HG03060 (cell line): ENCODE data around the gene PPP2R5A.
"Not testable (repeated sequence)": the region's sequence is repeated elsewhere in the genome, so short reads cannot be mapped to it uniquely, and the experiment has no call there.

ENCODE experiments used
- ATAC-seq: cut with Tn5 transposase; IDR thresholded peaks from one replicate; pipeline ENCODE4 v1.9.1; 2021; ENCODE audit warnings: low read depth, moderate number of reproducible peaks; ENCODE audit not compliant: unreplicated experiment

The PPP2R5A gene

DNA sequence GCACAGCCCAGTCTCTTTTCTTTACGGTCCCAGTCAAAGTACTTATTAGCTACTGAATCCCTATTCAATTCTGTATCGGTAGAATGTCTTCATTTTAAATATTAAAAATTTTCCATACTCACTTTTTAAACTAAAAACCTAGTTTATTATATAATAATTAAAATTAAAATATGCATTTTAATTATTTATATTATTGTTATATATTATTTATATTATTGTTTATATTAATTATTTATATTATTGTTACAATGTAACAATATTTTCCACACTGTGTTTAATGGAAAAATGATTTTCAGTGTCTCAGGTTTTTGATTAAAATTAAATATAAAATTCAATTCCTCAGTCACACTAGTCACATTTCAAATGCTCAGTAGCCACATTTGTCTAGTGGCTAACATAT, 18.2 kb upstream of the PPP2R5A start:
- no peak for ATAC-seq

DNA sequence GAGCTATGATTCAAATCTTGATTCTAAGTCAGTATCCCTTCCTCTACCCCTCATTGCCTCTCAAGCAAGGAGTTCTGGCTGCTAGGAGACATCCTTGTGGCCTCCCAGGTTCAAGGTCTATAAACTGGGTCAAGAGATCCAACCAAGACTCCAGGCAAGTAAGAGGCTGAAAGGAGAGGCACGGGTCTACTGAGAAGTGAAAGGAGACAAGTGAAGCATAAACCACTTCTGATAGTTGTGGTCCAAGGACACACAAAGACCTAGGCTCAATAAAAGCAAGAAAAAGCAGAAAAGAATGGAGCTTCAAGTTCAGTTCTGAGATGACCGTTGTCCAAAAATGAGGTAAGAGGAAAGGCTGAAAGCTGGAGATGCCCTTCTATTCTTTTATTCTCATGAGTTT, 17.8 kb upstream of the PPP2R5A start:
- ATAC-seq = no peak

DNA sequence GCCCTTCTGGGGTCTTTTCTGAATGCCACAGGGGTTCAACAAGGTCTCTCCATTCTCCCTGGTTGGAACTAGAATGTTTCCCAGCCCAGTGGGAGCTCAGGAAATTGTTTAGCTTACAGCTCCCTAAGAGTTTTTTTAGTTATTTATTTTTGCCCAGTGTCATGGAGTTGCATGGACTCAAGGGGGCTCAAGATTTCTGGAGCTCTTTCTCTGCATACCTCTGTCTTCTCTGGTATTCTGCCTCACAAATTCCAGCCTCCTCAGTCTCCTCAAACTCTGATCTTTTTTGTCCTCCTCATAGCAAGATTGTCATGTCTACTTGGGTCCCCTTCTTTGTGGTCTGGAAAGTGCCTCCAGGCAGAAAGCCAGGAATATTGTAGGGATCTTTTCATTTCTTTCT, 15.9 kb upstream of the PPP2R5A start:
- no peak for ATAC-seq

DNA sequence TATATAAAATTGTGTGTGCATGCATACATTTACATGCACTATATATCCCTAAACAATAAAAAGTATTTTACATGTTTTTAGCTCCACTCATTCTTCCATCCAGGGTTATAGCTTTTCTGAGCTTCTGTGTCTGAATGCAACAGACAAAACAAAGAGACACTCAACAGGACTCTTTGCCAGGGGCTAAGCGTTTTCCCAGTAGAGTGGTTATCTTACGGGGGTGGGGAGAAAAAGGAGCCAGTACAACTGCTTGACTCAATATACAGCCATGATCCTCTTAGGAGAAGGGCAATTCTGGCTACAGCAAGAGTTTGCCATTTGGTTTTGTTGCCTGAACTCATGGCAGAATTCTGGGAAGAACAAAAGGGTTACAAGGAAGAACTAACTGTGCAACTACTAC, 14.6 kb upstream of the PPP2R5A start:
- no peak for ATAC-seq

DNA sequence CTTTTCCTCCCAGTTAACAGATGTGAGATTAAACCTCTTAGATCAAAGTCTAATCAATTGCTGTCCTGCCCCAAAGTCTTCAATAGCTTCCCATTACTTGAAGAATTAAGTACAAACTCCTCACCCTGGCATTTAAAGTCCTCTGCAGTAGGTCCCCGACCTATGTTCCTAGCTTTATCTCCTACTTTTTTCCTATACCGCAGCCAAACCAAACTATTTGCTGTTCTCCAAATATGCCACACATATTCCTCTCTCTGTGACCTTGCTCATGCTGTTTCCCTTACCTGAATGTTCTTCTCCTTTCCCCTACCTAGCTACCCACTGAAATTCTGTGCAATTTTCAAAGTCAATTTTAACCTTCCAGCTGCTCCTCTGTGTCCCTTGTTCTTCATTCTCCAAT, 14.0 kb upstream of the PPP2R5A start:
- no peak for ATAC-seq

DNA sequence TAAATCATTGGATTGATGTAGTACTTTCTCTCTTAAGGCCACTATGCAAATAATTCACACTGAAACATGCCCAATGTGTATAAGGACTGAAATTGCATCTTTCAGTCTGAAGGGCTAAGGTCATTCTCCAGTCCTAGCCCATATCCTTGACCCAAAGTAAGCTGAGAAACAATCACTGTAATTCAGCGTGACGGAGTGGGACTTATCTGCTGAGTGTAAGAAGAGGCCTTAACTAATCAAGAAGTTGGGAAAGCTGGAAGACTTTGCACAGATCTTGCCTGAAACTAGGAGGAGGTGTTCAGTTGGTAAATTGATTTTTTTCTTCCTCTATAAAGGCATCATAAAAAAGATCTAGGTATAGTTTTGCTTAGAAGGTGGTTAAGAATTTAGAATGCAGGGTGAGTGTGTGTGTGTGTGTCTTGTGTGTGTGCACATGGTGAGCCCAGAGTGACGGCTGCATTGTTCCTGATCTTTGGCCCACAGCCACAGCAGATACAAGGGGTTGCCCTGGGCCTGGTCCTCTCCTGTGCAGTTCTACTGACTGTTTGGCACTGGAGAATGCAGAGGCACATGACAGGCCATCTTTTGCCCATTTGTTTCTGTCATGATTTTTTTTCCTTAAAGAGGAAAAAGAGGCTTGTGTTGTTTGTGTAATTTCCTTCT, 13.3 kb upstream of the PPP2R5A start:
- ATAC-seq = no peak

DNA sequence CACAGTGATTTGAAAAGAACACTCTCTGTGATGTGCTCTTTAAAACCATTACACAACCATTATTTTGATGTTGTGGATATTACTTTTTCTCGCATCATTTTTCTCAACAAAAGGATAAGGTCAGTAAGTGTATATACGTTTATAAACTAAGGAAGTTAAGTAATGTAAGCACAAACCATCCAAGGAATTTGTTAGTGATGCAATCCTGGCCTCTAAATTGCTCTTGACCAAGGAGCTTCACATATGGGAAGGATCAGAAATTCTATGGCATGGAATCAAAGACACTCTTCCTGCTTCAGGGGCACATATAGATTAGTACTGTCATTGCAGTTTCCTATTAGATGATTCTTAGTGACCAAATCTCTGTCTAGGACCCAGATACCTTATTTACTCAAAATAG, 3.6 kb upstream of the PPP2R5A start:
- no peak for ATAC-seq

DNA sequence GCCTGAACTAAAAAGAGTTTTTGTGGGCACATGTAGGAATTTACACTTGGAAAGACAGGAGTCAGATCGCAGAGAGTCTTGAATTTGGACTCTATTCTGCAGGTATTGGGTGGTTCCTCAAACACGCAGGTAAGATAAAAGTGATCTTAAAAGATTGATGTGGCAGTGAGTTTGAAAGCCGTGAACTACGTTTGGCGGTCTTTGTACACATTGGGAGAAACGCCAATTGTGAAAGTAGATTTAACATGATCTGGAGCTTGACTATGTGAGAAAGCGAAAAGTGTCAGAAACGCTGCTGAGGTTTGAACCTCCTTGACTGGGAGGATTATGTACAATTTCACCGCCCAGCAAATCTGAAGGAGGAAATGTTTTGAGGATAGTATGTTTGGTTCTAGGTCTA, 1.5 kb upstream of the PPP2R5A start:
- no peak for ATAC-seq

DNA sequence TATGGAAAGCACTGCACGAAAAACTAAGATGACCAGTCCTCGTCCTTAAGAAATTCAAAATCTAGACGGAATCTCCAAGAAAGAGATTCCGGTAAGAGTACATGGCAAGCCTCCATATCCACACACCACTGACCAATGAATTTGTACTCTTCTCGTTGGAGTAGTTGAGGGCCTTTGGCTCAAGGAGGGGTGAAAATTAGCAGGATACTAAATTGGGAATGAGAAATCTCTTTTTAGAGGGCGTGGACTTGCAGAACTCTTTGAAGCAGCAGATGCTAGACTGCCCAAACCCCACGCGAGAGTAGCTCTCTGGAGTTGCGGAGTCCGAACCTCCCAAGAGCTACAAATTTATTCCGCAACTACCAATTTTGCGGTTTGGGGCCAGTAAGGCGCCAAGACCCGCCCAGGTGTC, 872 bp upstream of the PPP2R5A start:
- ATAC-seq = no peak

DNA sequence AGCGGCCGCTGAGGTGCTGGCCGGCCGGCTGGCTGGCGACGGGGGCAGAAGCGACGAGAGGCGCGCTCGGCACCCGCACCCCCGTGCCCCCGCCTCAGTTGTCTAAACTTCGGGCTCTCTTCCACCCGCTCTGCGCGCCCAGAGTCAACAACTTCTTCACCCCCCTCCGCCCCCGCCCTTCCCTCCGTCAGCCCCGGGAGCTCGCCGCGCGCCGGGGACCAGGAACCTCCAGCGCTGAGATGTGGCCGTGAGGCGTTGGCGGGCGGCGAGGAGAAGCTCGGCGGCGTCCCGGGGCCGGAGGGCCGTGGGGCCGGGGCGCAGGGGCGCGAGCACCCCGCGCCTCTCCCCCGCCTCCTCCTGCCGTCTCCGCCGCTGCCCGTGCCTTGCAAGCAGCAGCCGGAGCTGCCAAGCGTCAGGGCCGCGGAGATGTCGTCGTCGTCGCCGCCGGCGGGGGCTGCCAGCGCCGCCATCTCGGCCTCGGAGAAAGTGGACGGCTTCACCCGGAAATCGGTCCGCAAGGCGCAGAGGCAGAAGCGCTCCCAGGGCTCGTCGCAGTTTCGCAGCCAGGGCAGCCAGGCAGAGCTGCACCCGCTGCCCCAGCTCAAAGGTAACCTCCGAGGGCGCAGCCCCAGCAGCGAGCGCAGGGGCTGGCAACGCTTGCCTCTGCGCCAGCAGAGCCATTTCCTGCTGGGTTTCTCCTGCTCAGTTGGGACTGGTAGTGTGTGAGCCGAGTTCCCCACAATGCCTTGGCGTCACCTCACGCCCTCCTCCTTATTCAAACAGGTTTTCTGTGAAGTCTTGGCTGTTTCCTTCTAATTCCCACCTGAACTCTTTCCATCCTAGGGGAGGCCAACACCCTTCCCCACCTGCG, 710 bp downstream of the PPP2R5A start:
- ATAC-seq = no peak

DNA sequence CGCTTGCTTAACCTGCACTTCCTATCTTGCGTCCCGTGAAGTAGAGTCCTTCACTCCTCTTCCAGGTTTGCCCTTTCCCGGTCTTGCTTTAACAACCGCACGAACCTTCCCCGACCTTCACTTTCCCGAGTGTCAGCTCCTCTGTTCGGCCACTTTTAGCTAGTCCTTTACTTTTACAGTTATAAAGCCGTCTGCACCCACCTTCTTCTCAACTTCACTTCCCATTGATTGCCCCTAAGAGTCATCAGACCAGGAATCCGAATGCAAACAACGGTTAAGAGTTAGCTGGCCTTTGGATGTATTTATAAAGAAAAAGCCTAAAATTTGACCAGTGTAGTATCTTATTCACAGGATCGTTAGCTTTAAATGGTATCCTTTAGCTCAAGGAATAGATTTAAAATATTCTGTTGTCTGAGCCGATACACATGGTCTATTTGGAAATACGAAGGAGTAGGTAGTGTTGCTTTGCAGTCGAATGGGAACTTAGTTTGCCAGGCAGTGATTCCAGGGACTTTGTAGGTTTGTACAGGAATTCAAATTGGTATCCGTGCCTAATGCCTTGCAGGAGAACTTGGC, 1.4 kb downstream of the PPP2R5A start:
- ATAC-seq = no peak

DNA sequence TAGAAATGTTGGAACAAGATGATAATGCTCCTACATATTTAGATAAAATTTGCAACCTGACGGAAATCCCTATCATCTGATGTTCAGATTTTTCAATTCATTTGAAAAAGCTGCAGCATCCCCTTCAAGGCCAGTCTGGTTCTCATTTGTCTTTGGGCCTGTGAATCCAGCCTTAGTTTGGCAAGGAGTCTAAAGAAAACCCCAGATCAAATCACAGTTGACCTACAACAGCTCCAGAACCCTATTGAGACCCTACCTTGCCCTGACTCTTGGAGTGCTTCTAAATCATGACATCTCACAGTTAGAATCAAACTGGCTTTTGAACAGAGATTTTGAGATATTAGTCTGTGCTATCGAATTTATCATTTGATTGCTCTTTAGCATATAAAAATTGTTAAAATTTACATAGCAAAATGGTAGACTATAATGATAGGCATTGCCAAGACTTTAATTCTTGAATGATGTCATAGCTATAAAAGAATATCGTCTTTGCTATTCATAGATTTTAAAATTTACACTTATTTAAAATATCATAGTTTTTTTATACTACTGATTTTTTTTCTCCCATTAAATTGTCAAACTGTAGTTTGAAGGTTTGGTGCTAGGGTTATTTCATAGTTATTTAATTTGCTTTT, 2.2 kb downstream of the PPP2R5A start:
- ATAC-seq = no peak

DNA sequence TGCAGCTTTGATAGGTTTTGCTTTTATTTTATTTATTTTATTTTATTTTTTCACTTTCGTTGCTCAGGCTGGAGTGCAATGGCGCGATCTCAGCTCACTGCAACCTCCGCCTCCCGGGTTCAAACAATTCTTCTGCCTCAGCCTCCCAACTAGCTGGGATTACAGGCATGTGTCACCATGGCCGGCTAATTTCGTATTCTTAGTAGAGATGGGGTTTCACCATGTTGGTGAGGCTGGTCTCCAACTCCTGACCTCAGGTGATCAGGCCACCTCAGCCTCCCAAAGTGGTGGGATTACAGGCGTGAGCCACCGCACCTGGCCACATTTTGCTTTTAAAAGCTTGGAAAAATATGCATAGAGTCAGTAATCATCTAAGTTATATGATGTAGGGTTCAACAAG, 2.8 kb downstream of the PPP2R5A start:
- not testable (repeated sequence) for ATAC-seq

DNA sequence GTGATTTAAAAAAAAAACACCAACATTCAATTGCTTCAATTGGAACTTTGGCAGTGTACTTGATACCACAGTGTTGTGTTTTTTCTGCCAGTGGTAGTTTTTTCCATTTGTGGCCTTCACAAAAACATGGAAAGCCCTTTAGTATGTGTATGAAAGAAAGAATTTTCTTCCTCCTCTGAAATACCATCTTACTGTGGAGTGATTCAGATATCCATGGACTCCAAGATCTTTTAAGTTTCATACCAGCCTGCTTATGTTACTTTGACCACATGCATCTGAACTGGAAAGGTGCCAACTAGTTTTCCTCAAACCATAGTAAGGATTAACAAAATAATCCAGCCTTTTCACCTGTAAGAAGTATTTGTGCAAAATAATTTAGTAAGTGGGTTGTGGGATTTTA, 3.4 kb downstream of the PPP2R5A start:
- ATAC-seq = no peak

DNA sequence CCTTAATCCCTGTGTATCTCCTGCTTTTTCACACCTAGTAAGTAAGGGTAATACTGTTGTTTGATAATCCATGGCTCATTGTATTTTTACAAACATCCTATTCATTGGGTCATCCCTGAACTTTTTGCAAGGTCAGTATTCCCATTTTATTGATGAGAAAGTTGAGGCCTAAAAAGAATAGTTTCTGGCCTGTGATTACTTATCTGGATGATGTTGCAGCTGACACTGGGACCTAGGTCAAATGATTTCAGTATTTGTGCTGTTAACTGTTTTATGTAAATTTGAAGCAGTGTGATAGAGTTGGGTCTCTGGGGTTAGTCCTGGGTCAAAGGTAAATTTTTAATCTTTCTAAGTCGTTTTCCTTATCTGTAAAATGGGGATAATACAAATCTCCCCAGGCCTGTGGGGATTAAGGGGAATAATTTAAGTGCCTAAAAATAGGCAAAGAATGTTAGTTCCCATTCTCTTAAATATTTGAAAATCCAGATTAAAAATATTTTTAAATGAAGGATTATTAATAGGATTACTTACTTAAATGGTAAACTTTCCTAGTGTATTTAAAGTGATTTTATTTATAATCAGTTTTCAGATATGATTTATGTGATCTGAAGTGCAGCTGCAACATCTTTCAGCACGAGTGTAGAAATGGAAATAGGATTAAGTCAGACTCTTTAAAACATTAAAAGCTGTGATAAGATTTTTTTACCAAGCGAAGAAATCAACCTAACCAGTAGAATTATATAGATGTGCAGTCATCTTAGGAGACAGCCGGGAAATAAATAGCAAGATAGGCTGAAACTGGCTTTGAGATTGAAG, 4.3 kb downstream of the PPP2R5A start:
- ATAC-seq = no peak

DNA sequence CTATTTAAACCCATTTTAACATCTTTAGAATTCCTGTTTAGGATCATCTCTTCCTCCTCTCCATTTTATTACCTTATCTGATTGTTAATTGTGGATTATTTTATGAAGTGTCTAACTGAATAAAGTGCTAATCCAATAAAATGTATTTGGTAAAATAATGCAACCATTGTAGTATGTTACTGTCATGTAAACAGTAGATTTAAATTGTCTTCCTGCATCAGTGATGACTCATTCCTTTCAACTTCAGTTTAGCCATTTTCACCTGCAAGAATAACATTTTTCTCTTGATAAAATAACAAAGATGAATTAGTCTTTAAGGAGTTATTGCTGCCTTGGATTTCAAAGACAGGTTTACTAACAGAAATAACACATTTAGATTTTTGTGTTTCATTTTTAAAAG, 5.4 kb downstream of the PPP2R5A start:
- ATAC-seq = no peak

DNA sequence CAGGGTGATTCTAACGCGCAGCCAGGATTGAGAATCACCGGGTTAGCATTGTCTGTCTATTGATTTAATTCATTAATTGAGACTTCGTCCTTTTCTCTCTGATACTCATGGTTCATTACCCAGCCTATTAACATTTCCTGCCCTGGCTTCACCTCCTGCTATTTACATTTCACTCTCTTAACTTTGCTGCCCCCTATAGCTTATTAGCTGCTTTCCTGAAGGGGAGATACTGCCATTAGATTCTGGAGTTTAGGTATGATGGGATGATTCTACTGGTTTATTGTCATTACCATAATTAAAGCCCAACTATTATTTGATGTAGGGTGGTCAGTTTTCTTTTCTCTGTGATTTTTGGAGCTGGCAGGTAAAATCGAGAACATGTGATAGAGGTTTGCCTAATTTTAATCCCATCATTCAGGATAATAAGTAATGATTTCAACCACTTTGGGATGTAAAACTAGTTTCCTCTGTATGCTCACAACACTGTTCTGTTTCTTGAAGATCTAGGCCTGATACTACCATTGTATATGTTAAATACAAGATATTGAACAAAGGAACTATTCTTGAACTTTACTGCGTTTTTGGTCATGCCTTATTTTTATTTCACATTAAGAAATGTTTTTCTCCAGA, 6.4 kb downstream of the PPP2R5A start:
- no peak for ATAC-seq

DNA sequence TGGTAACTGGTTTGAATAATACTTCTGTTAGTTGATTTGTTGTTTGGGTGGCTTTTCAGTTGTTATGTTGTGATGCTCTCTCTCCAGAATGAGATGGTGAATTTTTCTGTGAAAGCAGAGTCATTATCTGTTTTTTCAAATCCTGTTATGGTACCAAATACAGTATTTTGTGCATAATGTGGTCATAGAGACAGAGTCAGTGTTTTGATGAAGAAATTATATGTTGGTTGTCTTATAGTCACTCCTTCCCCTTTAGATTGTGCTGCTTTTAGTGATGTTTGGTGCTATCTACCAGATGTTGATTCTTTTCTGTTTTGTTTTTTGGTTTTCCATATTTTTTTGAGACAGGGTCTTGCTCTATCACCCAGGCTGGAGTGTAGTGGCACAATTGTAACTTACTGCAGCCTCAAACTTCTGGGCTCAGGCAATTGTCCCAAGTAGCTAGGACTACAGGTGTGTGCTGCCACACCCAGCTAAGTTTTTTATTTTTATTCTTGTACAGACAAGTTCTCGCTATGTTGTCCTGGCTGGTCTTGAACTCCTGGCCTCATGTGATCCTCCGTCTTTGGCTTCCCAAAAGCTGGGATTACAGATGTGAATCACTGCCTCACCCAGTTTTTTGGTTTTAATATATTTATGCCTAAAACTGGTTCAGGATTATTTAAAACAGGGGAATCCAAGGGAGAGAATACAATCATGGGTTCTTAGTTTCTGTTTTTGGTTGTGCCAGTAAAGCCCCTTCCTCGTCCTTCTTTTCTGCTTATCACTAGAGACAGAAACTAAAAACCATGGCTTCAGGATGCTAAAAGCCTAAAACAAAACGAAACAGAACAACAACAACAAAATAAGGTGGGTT, 7.3 kb downstream of the PPP2R5A start:
- ATAC-seq = no peak

DNA sequence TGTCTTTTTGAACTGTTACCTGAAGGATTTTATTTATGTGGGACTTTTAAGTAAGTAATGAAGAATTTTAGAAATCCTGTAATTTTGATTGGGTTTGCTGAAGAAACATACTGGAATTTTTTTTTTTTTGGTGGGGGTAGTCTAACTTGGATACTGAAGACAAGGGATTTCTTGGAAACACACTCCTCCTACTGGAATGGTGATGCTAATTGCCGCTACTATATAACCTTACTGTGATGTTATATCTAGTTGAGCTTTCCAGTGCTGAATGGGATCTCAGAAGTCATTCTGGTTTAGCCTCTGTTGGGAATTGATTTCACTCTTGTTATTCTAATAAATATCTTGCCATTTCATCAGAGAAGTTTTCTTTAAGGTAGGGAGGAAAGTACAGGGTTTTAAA, 8.4 kb downstream of the PPP2R5A start:
- no peak for ATAC-seq
